GM12801 (cell line): ENCODE results near the gene CHST7.

Experiments used
- CTCF ChIP-seq: IDR thresholded peaks from one replicate; pipeline ENCODE4 v1.5.1; 2011; ENCODE audit warnings: control low read depth; ENCODE audit not compliant: insufficient read length; ENCODE audit errors: extremely low read depth

Gene CHST7, protein sequence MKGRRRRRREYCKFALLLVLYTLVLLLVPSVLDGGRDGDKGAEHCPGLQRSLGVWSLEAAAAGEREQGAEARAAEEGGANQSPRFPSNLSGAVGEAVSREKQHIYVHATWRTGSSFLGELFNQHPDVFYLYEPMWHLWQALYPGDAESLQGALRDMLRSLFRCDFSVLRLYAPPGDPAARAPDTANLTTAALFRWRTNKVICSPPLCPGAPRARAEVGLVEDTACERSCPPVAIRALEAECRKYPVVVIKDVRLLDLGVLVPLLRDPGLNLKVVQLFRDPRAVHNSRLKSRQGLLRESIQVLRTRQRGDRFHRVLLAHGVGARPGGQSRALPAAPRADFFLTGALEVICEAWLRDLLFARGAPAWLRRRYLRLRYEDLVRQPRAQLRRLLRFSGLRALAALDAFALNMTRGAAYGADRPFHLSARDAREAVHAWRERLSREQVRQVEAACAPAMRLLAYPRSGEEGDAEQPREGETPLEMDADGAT

GRCh38 chrX:46573331-46573891 is at the start of gene CHST7:
Gene CHST7 (plus strand): TSS chrX:46573765. CDS start chrX:46573932, 167 bp downstream.
- TF ChIP-seq CTCF: no peak

DNA sequence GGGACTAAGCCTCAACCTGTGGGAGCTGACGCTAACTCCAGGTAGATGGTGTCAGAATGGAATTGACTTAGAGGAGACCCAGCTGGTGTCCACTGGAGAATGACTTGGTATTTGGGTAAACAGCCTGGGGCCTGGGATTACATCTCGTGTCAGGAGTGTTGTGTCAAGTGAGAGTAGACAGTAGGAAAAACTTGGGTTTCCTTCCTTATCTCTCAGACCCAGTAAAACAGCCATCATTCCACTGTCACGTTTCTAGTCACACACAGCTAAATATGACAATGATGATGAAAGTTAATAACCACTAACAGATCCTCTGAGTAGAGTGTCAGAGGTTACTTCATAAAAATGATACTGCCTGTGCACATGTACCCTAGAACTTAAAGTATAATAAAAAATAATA is 42.1 kb upstream of the CHST7 start:
- TF ChIP-seq CTCF: no peak

GRCh38 chrX:46543441-46543840 is 30.1 kb upstream of the CHST7 start:
- TF ChIP-seq CTCF: no peak

DNA sequence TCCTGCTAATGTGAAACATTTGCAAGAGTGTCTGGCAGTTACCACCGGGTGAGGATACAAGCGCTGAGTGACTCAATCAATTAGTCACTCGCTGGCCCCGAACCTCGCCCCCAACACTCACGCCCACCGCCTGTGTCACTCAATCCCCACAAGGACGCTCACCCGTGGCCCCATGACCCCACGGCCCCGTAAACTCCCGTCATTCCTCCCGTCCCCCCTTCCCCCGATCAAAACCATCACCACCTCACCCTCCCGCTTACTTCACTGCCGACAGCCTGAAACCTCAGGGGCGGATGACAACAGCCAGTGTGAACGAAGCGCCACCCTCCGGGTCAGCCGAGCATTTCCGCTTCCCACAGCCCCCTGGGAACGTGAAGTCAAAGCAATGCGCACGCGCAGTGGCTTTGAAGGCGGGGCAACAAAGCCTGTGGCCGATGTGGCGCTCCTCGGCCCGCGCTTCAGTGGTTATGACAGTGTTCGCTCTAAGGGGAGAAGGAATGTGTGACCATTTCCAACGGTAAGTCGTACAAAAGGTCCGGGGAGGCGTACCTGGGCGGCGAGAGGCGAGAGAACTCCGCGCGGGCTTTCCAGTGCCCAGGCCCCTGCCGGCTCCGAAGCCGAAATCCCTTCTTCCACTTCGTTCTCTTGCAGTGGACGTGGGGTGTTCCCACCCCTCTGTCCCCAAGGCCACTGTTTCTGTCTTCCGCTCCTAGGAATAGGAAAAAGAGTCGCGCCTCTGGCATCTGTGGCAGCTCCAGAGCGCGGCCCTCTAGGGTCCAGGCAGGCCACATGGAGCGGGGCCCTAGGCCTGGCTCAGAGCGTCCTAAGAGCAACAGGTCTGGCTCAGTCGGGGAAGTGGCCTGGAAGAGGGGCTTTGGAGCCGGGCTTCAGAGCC is 28.2 kb upstream of the CHST7 start, which contains the start of gene ZNF674:
Gene ZNF674 (minus strand): TSS at position 311 of the 895 bp plus-strand sequence. CDS start 3,334 bp downstream, outside the sequence.
- no peak for TF ChIP-seq CTCF

GRCh38 chrX:46547857-46548256 is 25.7 kb upstream of the CHST7 start:
- TF ChIP-seq CTCF: no peak

DNA sequence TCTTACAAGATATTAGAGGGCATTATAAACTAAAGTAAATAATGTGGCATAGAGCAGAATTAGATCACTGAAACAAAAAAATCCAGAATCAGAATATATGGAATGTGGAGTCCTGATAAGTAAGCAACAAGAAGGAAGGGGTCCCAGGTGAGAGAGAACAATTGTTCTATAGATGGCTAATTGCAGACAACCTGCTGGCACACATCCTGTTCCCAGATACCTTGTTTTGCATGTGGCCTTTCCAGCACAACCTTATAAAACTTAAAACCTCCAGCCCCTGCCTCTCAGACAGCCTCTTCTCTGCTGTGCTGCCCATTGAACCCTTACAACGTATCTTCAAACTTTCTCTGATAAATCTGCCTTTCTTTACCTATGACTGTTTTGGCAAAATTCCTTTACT is 23.7 kb upstream of the CHST7 start:
- TF ChIP-seq CTCF: no peak
